ENCODE results near the gene OR9A2.

GRCh38 chr7:143048827-143049226 is 21.9 kb upstream of the OR9A2 start:
- no peak for TF ChIP-seq CTCF (IDR thresholded peaks at IDR 0.05)
- no peak for TF ChIP-seq ZFX (IDR thresholded peaks at IDR 0.05; ENCODE audit: borderline replicate concordance)
